ENCODE measurements around the gene SLC26A9.
A peak's percentile ranks its signal among the peaks of the same experiment; 100 is the strongest.

The SLC26A9 gene

DNA sequence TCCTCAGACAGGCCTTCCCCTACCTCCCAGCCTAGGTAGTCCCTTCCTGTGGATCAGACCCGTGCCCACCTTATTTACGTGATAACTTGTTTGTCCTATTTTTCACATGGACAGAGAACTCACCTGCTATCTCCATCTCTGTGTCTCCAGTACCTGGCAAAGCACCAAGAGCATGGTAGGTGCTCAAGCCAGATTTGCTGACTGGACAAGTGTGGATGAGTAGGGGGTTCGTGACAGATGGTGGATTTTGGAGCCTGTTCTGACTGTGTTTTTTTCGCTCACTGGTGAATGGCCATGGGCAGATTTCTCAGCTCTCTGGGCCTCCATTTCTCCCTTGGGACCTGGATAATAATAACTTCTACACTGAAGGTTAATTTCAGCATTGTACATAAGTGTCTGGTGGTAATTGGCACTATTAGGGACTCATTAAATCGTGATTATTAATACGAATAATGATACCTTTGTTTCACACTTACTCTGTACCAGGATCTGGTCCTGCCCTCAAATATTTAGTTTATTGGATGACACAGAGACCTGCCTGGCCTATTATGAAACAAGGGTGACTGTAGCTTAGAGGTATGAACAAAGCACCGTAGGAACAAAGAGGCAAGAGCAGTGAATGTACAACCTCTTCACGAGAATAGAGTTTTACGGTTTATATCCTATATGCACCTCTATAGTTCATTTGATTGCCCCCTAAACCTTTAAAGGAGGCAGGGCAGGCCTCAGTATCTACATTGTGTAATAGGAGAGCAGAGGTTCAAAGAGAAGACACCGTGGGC is 24.5 kb upstream of the SLC26A9 start:
- 83% methylated on average over 6 of the region's 10 CpGs for WGBS (ENCODE audit: insufficient coverage)
- ChIA-PET CTCF (interaction anchor here (1.3 to 3.5 kb wide), 4 partner anchors 9 to 53 kb away, joined by 3 to 19 read pairs (median 6); no protein-coding TSS in a partner anchor), POLR2A (no interaction called here)
- Histone ChIP-seq H3K9me3 (ENCODE audit: control extremely low read depth in 1 of 5, control insufficient read depth in 4 of 5, insufficient read depth in 2 of 5, low read depth in 1 of 5, low read length in 4 of 5) (no peaks in the 10 kb centered on the region), H3K27me3 (replicated peaks in 2 of 5; ENCODE audit: control insufficient read depth in 4 of 5, insufficient read depth in 5 of 5, low read length in 4 of 5) (no peaks in the 10 kb centered on the region), H3K4me3 (ENCODE audit: control insufficient read depth in 1 of 7, extremely low read depth in 1 of 7, insufficient read depth in 4 of 7, low read depth in 2 of 7, low read length in 6 of 7) (no peak overlapping the region), H3K27ac (ENCODE audit: insufficient read depth in 1 of 2, low read depth in 1 of 2, low read length in 2 of 2, poor library complexity in 1 of 2, severe bottlenecking in 2 of 2) (no peak overlapping the region), H3K4me1 (ENCODE audit: control extremely low read depth in 1 of 4, control insufficient read depth in 4 of 4, insufficient read depth in 4 of 4, low read length in 3 of 4) (peaks cover 0 to 3% (median 0%) of the 10 kb centered on the region in 4 experiments), H3K36me3 (ENCODE audit: control insufficient read depth in 4 of 4, insufficient read depth in 4 of 4, low read length in 3 of 4) (no peaks in the 10 kb centered on the region)
- DNase-seq, result no peak

- peaks cover 0 to 21% (median 7%) of the 10 kb centered on the region in 4 experiments for H3K4me1 ChIP-seq (ENCODE audit: control extremely low read depth in 1 of 4, control insufficient read depth in 4 of 4, insufficient read depth in 4 of 4, low read length in 3 of 4)
- H3K27me3 ChIP-seq (replicated peaks in 2 of 5; ENCODE audit: control insufficient read depth in 4 of 5, insufficient read depth in 5 of 5, low read length in 4 of 5), result no peaks in the 10 kb centered on the region
- POLR2A ChIA-PET, result no interaction called here
- no peak overlapping the region for H3K27ac ChIP-seq (ENCODE audit: insufficient read depth in 1 of 2, low read depth in 1 of 2, low read length in 2 of 2, poor library complexity in 1 of 2, severe bottlenecking in 2 of 2)
- DNase-seq, result no peak
- no peaks in the 10 kb centered on the region for H3K36me3 ChIP-seq (ENCODE audit: control insufficient read depth in 4 of 4, insufficient read depth in 4 of 4, low read length in 3 of 4)
- no peaks in the 10 kb centered on the region for H3K9me3 ChIP-seq (ENCODE audit: control extremely low read depth in 1 of 5, control insufficient read depth in 4 of 5, insufficient read depth in 2 of 5, low read depth in 1 of 5, low read length in 4 of 5)
- no peak overlapping the region for H3K4me3 ChIP-seq (ENCODE audit: control insufficient read depth in 1 of 7, extremely low read depth in 1 of 7, insufficient read depth in 4 of 7, low read depth in 2 of 7, low read length in 6 of 7)
- CTCF ChIA-PET, result interaction anchor here (0.8 to 2.2 kb wide), 3 partner anchors 12 to 46 kb away, joined by 3 to 9 read pairs (median 6); no protein-coding TSS in a partner anchor
- 98% methylated on average over 6 of the region's 13 CpGs for WGBS (ENCODE audit: insufficient coverage)
Observed at GRCh38 chr1:205965036-205965884, 22.0 kb upstream of the SLC26A9 start.

DNA sequence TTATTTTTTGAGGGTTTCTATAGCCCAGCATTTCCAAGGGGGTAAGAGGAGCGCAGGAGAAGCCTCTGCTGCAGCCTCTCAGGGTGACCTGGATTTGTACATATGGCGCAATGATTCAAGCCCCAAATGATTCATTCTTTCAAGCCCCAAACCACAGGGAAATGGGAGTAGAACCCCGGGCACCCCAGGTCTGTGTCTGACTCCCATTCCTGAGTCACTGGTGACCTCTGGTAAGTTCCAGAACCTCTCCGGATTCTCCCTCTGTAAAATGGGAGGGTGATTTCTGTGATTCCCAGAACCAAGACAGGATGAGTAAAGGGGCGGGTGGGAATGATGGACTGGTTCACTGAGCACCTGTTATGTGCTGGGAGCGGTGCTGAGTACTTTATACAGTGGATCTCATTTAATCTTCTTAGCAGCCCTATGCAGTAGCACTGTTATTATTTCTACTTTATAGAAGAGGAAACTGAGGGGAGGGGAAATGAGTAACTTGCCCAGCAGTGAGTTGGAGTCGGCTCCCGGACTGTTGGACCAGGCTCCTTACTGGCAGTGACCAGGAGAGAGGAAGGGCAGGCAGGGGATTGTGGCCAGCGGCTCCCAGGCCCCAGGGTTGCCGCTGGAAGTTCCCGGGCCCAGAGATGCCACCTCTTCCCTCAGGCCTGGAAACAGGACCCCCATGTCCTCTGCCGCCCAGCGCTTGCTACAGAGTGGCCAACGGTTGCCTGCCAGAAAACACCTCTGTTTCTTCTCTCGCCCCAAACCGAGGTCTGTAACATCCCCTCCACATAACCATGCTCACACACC is 20.3 kb upstream of the SLC26A9 start:
- no peaks in the 10 kb centered on the region for H3K27me3 ChIP-seq (replicated peaks in 2 of 5; ENCODE audit: control insufficient read depth in 4 of 5, insufficient read depth in 5 of 5, low read length in 4 of 5)
- H3K4me3 ChIP-seq (ENCODE audit: control insufficient read depth in 1 of 7, extremely low read depth in 1 of 7, insufficient read depth in 4 of 7, low read depth in 2 of 7, low read length in 6 of 7), result no peak overlapping the region
- H3K27ac ChIP-seq (ENCODE audit: insufficient read depth in 1 of 2, low read depth in 1 of 2, low read length in 2 of 2, poor library complexity in 1 of 2, severe bottlenecking in 2 of 2), result no peak overlapping the region
- WGBS (ENCODE audit: insufficient coverage), result 96% methylated on average over 11 of the region's 16 CpGs
- DNase-seq, result no peak
- no peaks in the 10 kb centered on the region for H3K36me3 ChIP-seq (ENCODE audit: control insufficient read depth in 4 of 4, insufficient read depth in 4 of 4, low read length in 3 of 4)
- no peaks in the 10 kb centered on the region for H3K9me3 ChIP-seq (ENCODE audit: control extremely low read depth in 1 of 5, control insufficient read depth in 4 of 5, insufficient read depth in 2 of 5, low read depth in 1 of 5, low read length in 4 of 5)
- POLR2A ChIA-PET, result no interaction called here
- H3K4me1 ChIP-seq (ENCODE audit: control extremely low read depth in 1 of 4, control insufficient read depth in 4 of 4, insufficient read depth in 4 of 4, low read length in 3 of 4), result peaks cover 0 to 21% (median 7%) of the 10 kb centered on the region in 4 experiments
- CTCF ChIA-PET, result interaction anchor here (2.2 to 4.1 kb wide), 3 partner anchors 14 to 171 kb away, joined by 9 to 24 read pairs (median 13); no protein-coding TSS in a partner anchor

DNA sequence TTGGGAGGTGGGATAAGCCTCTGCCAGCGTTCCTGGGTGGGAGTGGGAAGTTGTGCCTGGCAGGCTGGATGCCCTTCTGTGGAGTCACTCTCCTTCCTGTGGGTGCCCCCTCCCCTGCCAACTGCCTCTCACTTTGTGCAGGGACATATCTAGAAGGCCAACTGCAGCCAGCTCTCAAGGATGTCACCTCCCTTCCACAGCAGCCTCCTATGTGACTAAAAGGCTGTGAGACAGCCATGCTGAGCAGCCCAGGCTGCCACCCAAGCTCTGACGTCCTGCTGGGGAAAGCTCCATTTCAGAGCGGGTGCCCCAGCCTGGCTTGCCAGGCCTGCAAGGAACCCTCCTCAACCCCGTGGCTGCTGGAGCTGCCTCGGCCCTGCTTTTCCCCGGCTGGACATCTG is 19.6 kb upstream of the SLC26A9 start:
- Histone ChIP-seq H3K27me3 (replicated peaks in 2 of 5; ENCODE audit: control insufficient read depth in 4 of 5, insufficient read depth in 5 of 5, low read length in 4 of 5) (no peaks in the 10 kb centered on the region), H3K4me1 (ENCODE audit: control extremely low read depth in 1 of 4, control insufficient read depth in 4 of 4, insufficient read depth in 4 of 4, low read length in 3 of 4) (peaks cover 0 to 21% (median 7%) of the 10 kb centered on the region in 4 experiments), H3K27ac (ENCODE audit: insufficient read depth in 1 of 2, low read depth in 1 of 2, low read length in 2 of 2, poor library complexity in 1 of 2, severe bottlenecking in 2 of 2) (no peak overlapping the region), H3K9me3 (ENCODE audit: control extremely low read depth in 1 of 5, control insufficient read depth in 4 of 5, insufficient read depth in 2 of 5, low read depth in 1 of 5, low read length in 4 of 5) (no peaks in the 10 kb centered on the region), H3K36me3 (ENCODE audit: control insufficient read depth in 4 of 4, insufficient read depth in 4 of 4, low read length in 3 of 4) (no peaks in the 10 kb centered on the region), H3K4me3 (ENCODE audit: control insufficient read depth in 1 of 7, extremely low read depth in 1 of 7, insufficient read depth in 4 of 7, low read depth in 2 of 7, low read length in 6 of 7) (no peak overlapping the region)
- CTCF ChIA-PET, result interaction anchor here (1.0 to 4.1 kb wide), 3 partner anchors 15 to 170 kb away, joined by 3 to 24 read pairs (median 13); no protein-coding TSS in a partner anchor
- no peak for DNase-seq
- 90% methylated on average over 4 of the region's 6 CpGs for WGBS (ENCODE audit: insufficient coverage)
- POLR2A ChIA-PET, result no interaction called here

- peak in 1 of 3 donors; percentile 15 for DNase-seq
- POLR2A ChIA-PET, result no interaction called here
- Histone ChIP-seq H3K4me3 (ENCODE audit: control insufficient read depth in 1 of 7, extremely low read depth in 1 of 7, insufficient read depth in 4 of 7, low read depth in 2 of 7, low read length in 6 of 7) (no peak overlapping the region), H3K36me3 (ENCODE audit: control insufficient read depth in 4 of 4, insufficient read depth in 4 of 4, low read length in 3 of 4) (no peaks in the 10 kb centered on the region), H3K27me3 (replicated peaks in 2 of 5; ENCODE audit: control insufficient read depth in 4 of 5, insufficient read depth in 5 of 5, low read length in 4 of 5) (no peaks in the 10 kb centered on the region), H3K27ac (ENCODE audit: insufficient read depth in 1 of 2, low read depth in 1 of 2, low read length in 2 of 2, poor library complexity in 1 of 2, severe bottlenecking in 2 of 2) (no peak overlapping the region), H3K4me1 (ENCODE audit: control extremely low read depth in 1 of 4, control insufficient read depth in 4 of 4, insufficient read depth in 4 of 4, low read length in 3 of 4) (peaks cover 0 to 21% (median 7%) of the 10 kb centered on the region in 4 experiments), H3K9me3 (ENCODE audit: control extremely low read depth in 1 of 5, control insufficient read depth in 4 of 5, insufficient read depth in 2 of 5, low read depth in 1 of 5, low read length in 4 of 5) (no peaks in the 10 kb centered on the region)
- CTCF ChIA-PET, result interaction anchor here (1.0 to 4.1 kb wide), 6 partner anchors 10 to 170 kb away, joined by 3 to 24 read pairs (median 4); partner anchors contain the start of gene SLC26A9
- WGBS (ENCODE audit: insufficient coverage), result 63% methylated on average over 6 of the region's 9 CpGs
Observed at GRCh38 chr1:205961991-205962820, 18.9 kb upstream of the SLC26A9 start.

DNA sequence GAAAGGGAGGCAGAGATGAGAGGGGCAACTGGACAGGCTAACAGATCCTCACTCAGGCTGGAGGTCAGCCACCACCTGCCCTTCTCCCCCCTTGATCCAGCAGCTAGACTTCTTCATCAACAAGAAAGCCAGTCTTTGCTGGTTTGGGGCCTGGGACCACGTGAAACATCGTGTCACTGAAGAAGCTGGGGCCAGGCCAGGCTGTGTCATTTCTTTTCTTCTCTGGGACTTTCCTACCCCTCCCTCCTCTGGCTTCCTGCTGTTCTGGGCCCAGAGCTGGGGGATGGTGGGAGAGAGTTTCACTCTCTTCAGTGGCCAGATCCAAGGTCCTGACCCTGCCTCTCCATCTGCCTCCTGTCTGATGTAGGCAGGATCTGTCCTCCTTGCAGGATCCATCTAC is 18.1 kb upstream of the SLC26A9 start:
- POLR2A ChIA-PET, result no interaction called here
- Histone ChIP-seq H3K27me3 (replicated peaks in 2 of 5; ENCODE audit: control insufficient read depth in 4 of 5, insufficient read depth in 5 of 5, low read length in 4 of 5) (peaks cover 0 to 2% (median 0%) of the 10 kb centered on the region in 5 experiments), H3K4me1 (ENCODE audit: control extremely low read depth in 1 of 4, control insufficient read depth in 4 of 4, insufficient read depth in 4 of 4, low read length in 3 of 4) (peaks cover 0 to 21% (median 7%) of the 10 kb centered on the region in 4 experiments), H3K36me3 (ENCODE audit: control insufficient read depth in 4 of 4, insufficient read depth in 4 of 4, low read length in 3 of 4) (no peaks in the 10 kb centered on the region), H3K4me3 (ENCODE audit: control insufficient read depth in 1 of 7, extremely low read depth in 1 of 7, insufficient read depth in 4 of 7, low read depth in 2 of 7, low read length in 6 of 7) (no peak overlapping the region), H3K27ac (ENCODE audit: insufficient read depth in 1 of 2, low read depth in 1 of 2, low read length in 2 of 2, poor library complexity in 1 of 2, severe bottlenecking in 2 of 2) (no peak overlapping the region), H3K9me3 (ENCODE audit: control extremely low read depth in 1 of 5, control insufficient read depth in 4 of 5, insufficient read depth in 2 of 5, low read depth in 1 of 5, low read length in 4 of 5) (no peaks in the 10 kb centered on the region)
- DNase-seq, result peak; percentile 14 to 76 (median 73)
- WGBS (ENCODE audit: insufficient coverage), result no CpG with 5 or more reads among the region's 2 CpGs
- CTCF ChIA-PET, result interaction anchor here (1.2 to 4.1 kb wide), 5 partner anchors 10 to 169 kb away, joined by 3 to 24 read pairs (median 4); partner anchors contain the start of gene SLC26A9
